Measurements from ENCODE around the gene MACROD2. TPM values are rescaled to one million over a fixed set of nuclear protein-coding genes. Genes with fewer than 3 reads are reported as not detected.
"Not testable (repeated sequence)": the region's sequence is repeated elsewhere in the genome, so short reads cannot be mapped to it uniquely, and the experiment has no call there.

MACROD2 gene
- polyA plus RNA-seq, 4 donors = 1.00 to 4.8 (median 1.4) TPM

DNA sequence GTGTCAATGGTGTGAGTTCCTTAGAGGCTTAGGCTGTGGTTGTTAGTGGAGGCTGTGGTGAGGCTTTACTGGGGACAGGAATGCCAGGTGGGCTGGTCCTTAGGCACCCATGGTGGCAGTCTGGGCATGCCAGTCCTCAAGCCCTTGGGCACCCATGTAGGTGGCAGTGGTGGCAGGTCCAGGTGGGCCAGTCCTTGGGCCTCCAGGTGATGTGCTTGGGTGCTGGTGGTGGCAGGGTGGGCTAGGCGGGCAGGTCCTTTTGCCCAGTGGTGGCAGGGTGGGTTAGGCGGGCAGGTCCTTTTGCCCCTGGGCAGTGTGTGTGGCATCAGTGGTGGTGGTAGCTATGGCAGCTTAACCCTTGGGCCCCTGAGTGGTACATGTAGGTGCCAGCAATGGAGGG lies 208.3 kb downstream of the MACROD2 start:
- no peaks in the 10 kb centered on the region for H3K36me3 ChIP-seq (ENCODE audit: control insufficient read depth in 3 of 3, insufficient read depth in 2 of 3, low read depth in 1 of 3, low read length in 3 of 3)
- 96 to 100% (median 97%) methylated on average over 2 of the region's 2 CpGs for WGBS, 3 donors
- H3K4me1 ChIP-seq (ENCODE audit: control insufficient read depth in 3 of 3, insufficient read depth in 2 of 3, low read depth in 1 of 3, low read length in 2 of 3) = peaks cover 0 to 5% (median 0%) of the 10 kb centered on the region in 3 donors
- no peak overlapping the region for H3K4me3 ChIP-seq (ENCODE audit: low read depth in 1 of 3, low read length in 3 of 3)
- H3K27ac ChIP-seq (ENCODE audit: low read depth in 1 of 3, low read length in 2 of 3) = no peak overlapping the region
- no peak for DNase-seq
- peaks cover 0 to 9% of the 10 kb centered on the region in 2 donors for H3K9me3 ChIP-seq (ENCODE audit: control insufficient read depth in 2 of 2, insufficient read depth in 1 of 2, low read depth in 1 of 2, low read length in 1 of 2)
- no peaks in the 10 kb centered on the region for H3K27me3 ChIP-seq (ENCODE audit: control insufficient read depth in 3 of 3, insufficient read depth in 3 of 3, low read length in 3 of 3)
- no peak for FAIRE-seq

DNA sequence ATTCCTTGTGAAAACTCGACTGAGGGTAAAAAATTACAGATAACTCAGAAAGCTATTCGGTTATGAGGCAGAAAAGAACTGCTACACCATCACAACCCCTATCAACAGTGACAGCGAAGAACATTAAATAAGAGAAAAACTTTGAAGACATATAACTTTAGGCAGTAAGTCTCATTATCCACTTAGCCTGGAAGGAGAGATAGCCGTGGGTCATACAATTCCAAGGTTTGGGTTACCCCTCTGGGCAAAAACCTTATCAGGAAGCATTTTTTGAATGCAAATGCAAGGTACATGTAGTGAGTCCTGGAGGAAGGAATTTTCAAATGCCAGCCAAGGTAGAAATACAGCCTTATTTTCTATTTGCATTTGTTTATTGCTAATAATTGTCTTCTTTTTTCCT lies 212.3 kb downstream of the MACROD2 start:
- FAIRE-seq (no peak), DNase-seq (no peak)
- Histone ChIP-seq H3K27me3 (ENCODE audit: control insufficient read depth in 3 of 3, insufficient read depth in 3 of 3, low read length in 3 of 3) (no peaks in the 10 kb centered on the region), H3K4me3 (ENCODE audit: low read depth in 1 of 3, low read length in 3 of 3) (no peak overlapping the region), H3K9me3 (ENCODE audit: control insufficient read depth in 2 of 2, insufficient read depth in 1 of 2, low read depth in 1 of 2, low read length in 1 of 2) (peaks cover 0 to 9% of the 10 kb centered on the region in 2 donors), H3K36me3 (ENCODE audit: control insufficient read depth in 3 of 3, insufficient read depth in 2 of 3, low read depth in 1 of 3, low read length in 3 of 3) (no peaks in the 10 kb centered on the region), H3K4me1 (ENCODE audit: control insufficient read depth in 3 of 3, insufficient read depth in 2 of 3, low read depth in 1 of 3, low read length in 2 of 3) (no peaks in the 10 kb centered on the region), H3K27ac (ENCODE audit: low read depth in 1 of 3, low read length in 2 of 3) (no peak overlapping the region)
- 49 to 64% (median 59%) methylated on average over 4 of the region's 4 CpGs for WGBS, 3 donors

- Histone ChIP-seq H3K4me3 (ENCODE audit: low read depth in 1 of 3, low read length in 3 of 3) (no peak overlapping the region), H3K27me3 (ENCODE audit: control insufficient read depth in 3 of 3, insufficient read depth in 3 of 3, low read length in 3 of 3) (no peaks in the 10 kb centered on the region), H3K4me1 (ENCODE audit: control insufficient read depth in 3 of 3, insufficient read depth in 2 of 3, low read depth in 1 of 3, low read length in 2 of 3) (no peaks in the 10 kb centered on the region), H3K36me3 (ENCODE audit: control insufficient read depth in 3 of 3, insufficient read depth in 2 of 3, low read depth in 1 of 3, low read length in 3 of 3) (no peaks in the 10 kb centered on the region), H3K27ac (ENCODE audit: low read depth in 1 of 3, low read length in 2 of 3) (no peak overlapping the region), H3K9me3 (ENCODE audit: control insufficient read depth in 2 of 2, insufficient read depth in 1 of 2, low read depth in 1 of 2, low read length in 1 of 2) (peaks cover 0 to 4% of the 10 kb centered on the region in 2 donors)
- no peak for DNase-seq
- FAIRE-seq = no peak
- WGBS, 3 donors = 83 to 92% (median 88%) methylated on average over 1 of the region's 1 CpG
Measured at GRCh38 chr20:14208956-14209355, 213.6 kb downstream of the MACROD2 start.

DNA sequence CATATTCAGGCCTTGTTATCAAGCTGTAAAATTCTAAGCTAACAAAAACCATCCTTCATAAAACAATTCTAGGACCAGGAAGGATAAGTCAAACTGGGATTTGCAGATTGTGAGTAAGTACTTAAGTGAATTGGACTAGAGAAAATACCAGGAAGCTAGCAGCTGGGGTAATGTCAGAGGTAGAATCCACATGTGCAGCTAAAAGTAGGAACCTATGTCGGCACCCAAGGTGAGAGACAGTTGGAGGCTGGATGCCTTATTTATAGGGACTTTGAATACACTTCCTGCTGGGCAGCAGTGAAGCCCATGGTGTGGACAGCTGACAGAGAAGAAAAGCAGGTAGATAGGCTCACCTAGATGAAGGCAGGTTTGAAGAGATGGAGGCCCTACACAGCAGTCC lies 214.8 kb downstream of the MACROD2 start:
- Histone ChIP-seq H3K9me3 (ENCODE audit: control insufficient read depth in 2 of 2, insufficient read depth in 1 of 2, low read depth in 1 of 2, low read length in 1 of 2) (no peaks in the 10 kb centered on the region), H3K4me1 (ENCODE audit: control insufficient read depth in 3 of 3, insufficient read depth in 2 of 3, low read depth in 1 of 3, low read length in 2 of 3) (no peaks in the 10 kb centered on the region), H3K36me3 (ENCODE audit: control insufficient read depth in 3 of 3, insufficient read depth in 2 of 3, low read depth in 1 of 3, low read length in 3 of 3) (no peaks in the 10 kb centered on the region), H3K27me3 (ENCODE audit: control insufficient read depth in 3 of 3, insufficient read depth in 3 of 3, low read length in 3 of 3) (no peaks in the 10 kb centered on the region), H3K4me3 (ENCODE audit: low read depth in 1 of 3, low read length in 3 of 3) (no peak overlapping the region), H3K27ac (ENCODE audit: low read depth in 1 of 3, low read length in 2 of 3) (no peak overlapping the region)
- FAIRE-seq (no peak), DNase-seq (no peak)
- WGBS, 3 donors = 74 to 88% (median 76%) methylated on average over 1 of the region's 1 CpG

DNA sequence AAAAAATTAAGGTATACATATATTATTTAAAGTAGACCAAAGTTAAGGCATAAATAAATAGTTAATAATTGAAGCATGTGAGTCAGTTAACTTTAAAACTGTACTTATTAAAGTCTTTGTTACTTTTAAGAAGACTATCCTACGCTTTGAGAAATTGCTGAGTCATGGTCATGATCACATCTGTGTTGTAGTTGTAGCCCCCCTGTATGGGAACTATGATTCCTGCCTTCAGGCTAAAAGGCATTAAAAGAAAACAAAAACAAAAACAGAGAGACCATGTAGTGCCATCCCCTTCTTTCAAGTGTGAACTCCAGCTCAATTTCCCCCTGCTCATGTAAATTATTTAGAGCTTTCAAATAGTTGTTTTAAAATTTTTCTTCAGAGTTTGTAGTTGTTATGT lies 218.7 kb downstream of the MACROD2 start:
- DNase-seq (no peak), FAIRE-seq (no peak)
- Histone ChIP-seq H3K4me1 (ENCODE audit: control insufficient read depth in 3 of 3, insufficient read depth in 2 of 3, low read depth in 1 of 3, low read length in 2 of 3) (no peaks in the 10 kb centered on the region), H3K27me3 (ENCODE audit: control insufficient read depth in 3 of 3, insufficient read depth in 3 of 3, low read length in 3 of 3) (no peaks in the 10 kb centered on the region), H3K9me3 (ENCODE audit: control insufficient read depth in 2 of 2, insufficient read depth in 1 of 2, low read depth in 1 of 2, low read length in 1 of 2) (no peaks in the 10 kb centered on the region), H3K27ac (ENCODE audit: low read depth in 1 of 3, low read length in 2 of 3) (no peak overlapping the region), H3K36me3 (ENCODE audit: control insufficient read depth in 3 of 3, insufficient read depth in 2 of 3, low read depth in 1 of 3, low read length in 3 of 3) (no peaks in the 10 kb centered on the region), H3K4me3 (ENCODE audit: low read depth in 1 of 3, low read length in 3 of 3) (no peak overlapping the region)
- 59 to 91% (median 79%) methylated on average over 1 of the region's 1 CpG for WGBS, 3 donors

DNA sequence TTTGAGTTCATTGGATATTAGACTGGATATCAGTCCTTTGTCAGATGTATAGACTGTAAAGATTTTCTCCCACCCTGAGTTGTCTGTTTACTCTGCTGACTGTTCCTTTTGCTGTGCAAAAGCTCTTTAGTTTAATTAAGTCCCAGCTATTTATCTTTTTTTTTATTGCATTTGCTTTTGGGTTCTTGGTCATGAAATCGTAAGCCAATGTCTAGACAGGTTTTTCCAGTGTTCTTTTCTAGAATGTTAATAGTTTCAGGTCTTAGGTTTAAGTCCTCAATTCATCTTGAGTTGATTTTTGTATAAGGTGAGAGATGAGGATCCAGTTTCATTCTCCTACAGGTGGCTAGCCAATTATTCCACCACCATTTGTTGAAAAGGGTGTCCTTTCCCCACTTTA lies 220.6 kb downstream of the MACROD2 start:
- not testable (repeated sequence) for H3K4me3 ChIP-seq (ENCODE audit: low read depth in 1 of 3, low read length in 3 of 3); H3K27me3 ChIP-seq (ENCODE audit: control insufficient read depth in 3 of 3, insufficient read depth in 3 of 3, low read length in 3 of 3); H3K9me3 ChIP-seq (ENCODE audit: control insufficient read depth in 2 of 2, insufficient read depth in 1 of 2, low read depth in 1 of 2, low read length in 1 of 2); DNase-seq; H3K27ac ChIP-seq (ENCODE audit: low read depth in 1 of 3, low read length in 2 of 3); H3K36me3 ChIP-seq (ENCODE audit: control insufficient read depth in 3 of 3, insufficient read depth in 2 of 3, low read depth in 1 of 3, low read length in 3 of 3); FAIRE-seq
- H3K4me1 ChIP-seq (ENCODE audit: control insufficient read depth in 3 of 3, insufficient read depth in 2 of 3, low read depth in 1 of 3, low read length in 2 of 3) = peaks cover 0 to 11% (median 0%) of the 10 kb centered on the region in 3 donors
- 71 to 83% (median 72%) methylated on average over 1 of the region's 1 CpG for WGBS, 3 donors

GRCh38 chr20:14219801-14220461 lies 224.6 kb downstream of the MACROD2 start:
- WGBS, 3 donors = 36 to 66% (median 58%) methylated on average over 4 of the region's 4 CpGs
- H3K27ac ChIP-seq (ENCODE audit: low read depth in 1 of 3, low read length in 2 of 3) = peak overlapping the region in 2 of 3 donors; percentile 61 to 68
- no peak for FAIRE-seq
- no peaks in the 10 kb centered on the region for H3K9me3 ChIP-seq (ENCODE audit: control insufficient read depth in 2 of 2, insufficient read depth in 1 of 2, low read depth in 1 of 2, low read length in 1 of 2)
- H3K4me1 ChIP-seq (ENCODE audit: control insufficient read depth in 3 of 3, insufficient read depth in 2 of 3, low read depth in 1 of 3, low read length in 2 of 3) = peaks cover 0 to 12% (median 0%) of the 10 kb centered on the region in 3 donors
- no peak overlapping the region for H3K4me3 ChIP-seq (ENCODE audit: low read depth in 1 of 3, low read length in 3 of 3)
- DNase-seq = peak; percentile 77 to 85
- H3K36me3 ChIP-seq (ENCODE audit: control insufficient read depth in 3 of 3, insufficient read depth in 2 of 3, low read depth in 1 of 3, low read length in 3 of 3) = no peaks in the 10 kb centered on the region
- no peaks in the 10 kb centered on the region for H3K27me3 ChIP-seq (ENCODE audit: control insufficient read depth in 3 of 3, insufficient read depth in 3 of 3, low read length in 3 of 3)

DNA sequence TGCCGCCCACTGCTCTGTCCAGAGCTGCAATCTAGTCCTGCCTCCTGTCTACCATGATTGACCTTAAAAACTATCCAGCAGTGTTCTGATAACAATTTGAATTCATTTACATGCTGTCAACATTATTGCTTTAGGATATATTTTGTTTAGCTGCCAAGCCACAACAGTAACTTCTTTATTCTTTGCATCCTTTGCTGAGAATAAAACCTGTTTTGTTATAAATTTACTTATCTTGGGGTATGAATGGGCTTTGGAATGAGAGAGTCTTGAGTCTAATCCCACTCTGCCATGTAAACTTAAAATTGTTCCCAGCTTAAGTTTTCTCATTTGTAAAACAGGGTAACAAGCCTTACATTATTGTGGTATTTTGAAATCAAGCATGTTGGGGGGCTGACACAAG lies 225.7 kb downstream of the MACROD2 start:
- no peak for FAIRE-seq
- Histone ChIP-seq H3K36me3 (ENCODE audit: control insufficient read depth in 3 of 3, insufficient read depth in 2 of 3, low read depth in 1 of 3, low read length in 3 of 3) (no peaks in the 10 kb centered on the region), H3K4me1 (ENCODE audit: control insufficient read depth in 3 of 3, insufficient read depth in 2 of 3, low read depth in 1 of 3, low read length in 2 of 3) (peaks cover 0 to 14% (median 0%) of the 10 kb centered on the region in 3 donors), H3K9me3 (ENCODE audit: control insufficient read depth in 2 of 2, insufficient read depth in 1 of 2, low read depth in 1 of 2, low read length in 1 of 2) (no peaks in the 10 kb centered on the region), H3K4me3 (ENCODE audit: low read depth in 1 of 3, low read length in 3 of 3) (no peak overlapping the region), H3K27me3 (ENCODE audit: control insufficient read depth in 3 of 3, insufficient read depth in 3 of 3, low read length in 3 of 3) (no peaks in the 10 kb centered on the region), H3K27ac (ENCODE audit: low read depth in 1 of 3, low read length in 2 of 3) (peak overlapping the region in 1 of 3 donors; percentile 61)
- DNase-seq = no peak
- WGBS, 3 donors = 94 to 100% (median 98%) methylated on average over 1 of the region's 1 CpG

DNA sequence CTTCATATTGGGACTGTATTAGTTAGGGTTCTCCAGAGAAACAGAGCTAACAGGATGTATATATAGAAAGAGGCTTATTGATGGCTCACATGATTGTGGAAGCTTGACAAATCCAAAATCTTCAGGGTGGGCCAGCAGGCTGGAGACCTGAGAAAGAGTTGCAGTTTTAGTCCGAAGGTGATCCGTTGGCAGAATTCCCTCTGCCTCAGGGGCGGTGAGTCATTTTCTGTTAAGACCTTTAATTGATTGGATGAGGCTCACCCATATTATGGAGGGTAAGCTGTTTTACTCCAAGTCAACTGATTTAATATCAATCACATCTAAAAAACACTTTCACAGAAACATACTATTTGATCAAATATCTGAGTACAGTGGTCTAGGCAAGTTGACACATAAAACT lies 228.5 kb downstream of the MACROD2 start:
- FAIRE-seq = no peak
- H3K4me3 ChIP-seq (ENCODE audit: low read depth in 1 of 3, low read length in 3 of 3) = no peak overlapping the region
- peaks cover 0 to 15% (median 0%) of the 10 kb centered on the region in 3 donors for H3K4me1 ChIP-seq (ENCODE audit: control insufficient read depth in 3 of 3, insufficient read depth in 2 of 3, low read depth in 1 of 3, low read length in 2 of 3)
- WGBS, 3 donors = 69 to 86% (median 76%) methylated on average over 3 of the region's 3 CpGs
- no peak for DNase-seq
- H3K36me3 ChIP-seq (ENCODE audit: control insufficient read depth in 3 of 3, insufficient read depth in 2 of 3, low read depth in 1 of 3, low read length in 3 of 3) = no peaks in the 10 kb centered on the region
- no peaks in the 10 kb centered on the region for H3K9me3 ChIP-seq (ENCODE audit: control insufficient read depth in 2 of 2, insufficient read depth in 1 of 2, low read depth in 1 of 2, low read length in 1 of 2)
- H3K27me3 ChIP-seq (ENCODE audit: control insufficient read depth in 3 of 3, insufficient read depth in 3 of 3, low read length in 3 of 3) = no peaks in the 10 kb centered on the region
- no peak overlapping the region for H3K27ac ChIP-seq (ENCODE audit: low read depth in 1 of 3, low read length in 2 of 3)
